Tibial artery (tissue), 4 donors: ENCODE measurements around the gene CALN1.

Experiments
- DNase-seq, 2 donors: peaks; one replicate each; pipeline ENCODE4 v3.0.0-alpha.2; 2019
- H3K27ac ChIP-seq, 2 donors: fragments of 200-600 bp; sonication (generic) in 1 of 2; 1 replicate in 1 of 2; 2 replicates in 1 of 2; pipeline ENCODE4 v1.5.1; 2018 to 2019; ENCODE audit warnings: mild to moderate bottlenecking in 1 of 2
- H3K27me3 ChIP-seq, 2 donors: fragments of 200-600 bp; sonication (generic) in 1 of 2; one replicate each; pipeline versions ENCODE4 v1.5.1 to v1.6.0; 2016 to 2019
- H3K36me3 ChIP-seq, 3 donors: fragments of 200-600 bp; sonication (generic) in 2 of 3; one replicate each; pipeline ENCODE4 v1.5.1; 2016 to 2019; ENCODE audit warnings: mild to moderate bottlenecking in 2 of 3
- H3K4me1 ChIP-seq, 4 donors: fragments of 200-600 bp; sonication (generic) in 2 of 4; 1 replicate in 3 of 4; 2 replicates in 1 of 4; pipeline ENCODE4 v1.5.1; 2016 to 2019
- H3K4me3 ChIP-seq, 2 donors: fragments of 200-600 bp; sonication (generic) in 1 of 2; 1 replicate in 1 of 2; 2 replicates in 1 of 2; pipeline ENCODE4 v1.5.1; 2018 to 2019; ENCODE audit warnings: mild to moderate bottlenecking in 2 of 2
- H3K9me3 ChIP-seq, 3 donors: fragments of 200-600 bp; sonication (generic) in 1 of 3; one replicate each; pipeline ENCODE4 v1.5.1; 2016 to 2019
- intact Hi-C: fragments of 100-400 bp; cut with DNase I; formaldehyde crosslinking; loops from one replicate; pipeline ENCODE4 v1.15.0; 2023; ENCODE audit warnings: low total_unique reads
- TF ChIP-seq, protein P1 (sequence below), 2 experiments: fragments of 200-600 bp in 1 of 2; fragments of 450-650 bp in 1 of 2; IDR thresholded peaks; one replicate each; pipeline ENCODE4 v1.5.1; 2017 to 2019; ENCODE audit warnings: antibody characterized with exemption in 2 of 2, mild to moderate bottlenecking in 1 of 2, moderate library complexity in 1 of 2

CALN1 gene

DNA sequence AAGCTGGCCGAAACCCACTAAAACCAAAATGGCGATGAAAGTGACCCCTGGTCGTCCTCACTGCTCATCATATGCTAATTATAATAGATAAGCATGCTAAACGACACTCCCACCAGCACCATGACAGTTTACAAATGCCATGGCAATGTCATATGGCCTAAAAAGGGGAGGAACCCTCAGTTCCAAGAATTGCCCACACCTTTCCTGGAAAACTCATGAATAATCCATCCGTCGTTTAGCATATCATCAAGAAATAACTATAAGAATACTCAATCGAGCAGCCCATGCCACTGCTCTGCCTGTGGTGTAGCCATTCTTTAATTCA is 422.0 kb downstream of the CALN1 start:
- no peaks in the 10 kb centered on the region for H3K9me3 ChIP-seq
- no peak overlapping the region for H3K4me3 ChIP-seq
- H3K27ac ChIP-seq = no peak overlapping the region
- no peaks in the 10 kb centered on the region for H3K27me3 ChIP-seq
- no peak for DNase-seq
- H3K36me3 ChIP-seq = no peaks in the 10 kb centered on the region
- no peaks in the 10 kb centered on the region for H3K4me1 ChIP-seq
- TF ChIP-seq, protein P1, sequence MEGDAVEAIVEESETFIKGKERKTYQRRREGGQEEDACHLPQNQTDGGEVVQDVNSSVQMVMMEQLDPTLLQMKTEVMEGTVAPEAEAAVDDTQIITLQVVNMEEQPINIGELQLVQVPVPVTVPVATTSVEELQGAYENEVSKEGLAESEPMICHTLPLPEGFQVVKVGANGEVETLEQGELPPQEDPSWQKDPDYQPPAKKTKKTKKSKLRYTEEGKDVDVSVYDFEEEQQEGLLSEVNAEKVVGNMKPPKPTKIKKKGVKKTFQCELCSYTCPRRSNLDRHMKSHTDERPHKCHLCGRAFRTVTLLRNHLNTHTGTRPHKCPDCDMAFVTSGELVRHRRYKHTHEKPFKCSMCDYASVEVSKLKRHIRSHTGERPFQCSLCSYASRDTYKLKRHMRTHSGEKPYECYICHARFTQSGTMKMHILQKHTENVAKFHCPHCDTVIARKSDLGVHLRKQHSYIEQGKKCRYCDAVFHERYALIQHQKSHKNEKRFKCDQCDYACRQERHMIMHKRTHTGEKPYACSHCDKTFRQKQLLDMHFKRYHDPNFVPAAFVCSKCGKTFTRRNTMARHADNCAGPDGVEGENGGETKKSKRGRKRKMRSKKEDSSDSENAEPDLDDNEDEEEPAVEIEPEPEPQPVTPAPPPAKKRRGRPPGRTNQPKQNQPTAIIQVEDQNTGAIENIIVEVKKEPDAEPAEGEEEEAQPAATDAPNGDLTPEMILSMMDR (IDR thresholded peaks at IDR 0.05) = no peak
- intact Hi-C loops = no loop called here

DNA sequence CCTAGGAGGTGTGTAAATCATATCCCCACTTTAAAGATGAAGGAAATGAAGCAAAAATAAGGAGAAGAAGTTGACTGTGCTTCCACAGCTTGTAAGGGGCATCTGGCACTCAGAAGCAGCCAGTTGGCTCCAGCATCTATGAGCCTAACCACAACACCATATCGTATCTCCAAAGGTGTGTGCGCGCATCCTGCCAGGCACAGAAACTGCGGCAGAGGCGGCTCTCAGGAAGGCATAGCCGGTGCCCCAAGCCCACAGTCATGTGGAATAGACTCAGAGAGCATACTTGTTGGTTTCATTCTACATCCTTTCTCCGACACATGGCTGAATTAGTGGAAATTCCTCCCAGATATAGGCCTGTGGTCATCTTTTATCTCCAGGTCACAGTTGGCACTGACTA is 423.9 kb downstream of the CALN1 start:
- no peaks in the 10 kb centered on the region for H3K9me3 ChIP-seq
- no peaks in the 10 kb centered on the region for H3K27me3 ChIP-seq
- H3K4me3 ChIP-seq = no peak overlapping the region
- intact Hi-C loops = no loop called here
- no peak overlapping the region for H3K27ac ChIP-seq
- no peaks in the 10 kb centered on the region for H3K36me3 ChIP-seq
- no peak for DNase-seq
- H3K4me1 ChIP-seq = no peaks in the 10 kb centered on the region
- TF ChIP-seq, protein P1 (IDR thresholded peaks at IDR 0.05) = no peak

DNA sequence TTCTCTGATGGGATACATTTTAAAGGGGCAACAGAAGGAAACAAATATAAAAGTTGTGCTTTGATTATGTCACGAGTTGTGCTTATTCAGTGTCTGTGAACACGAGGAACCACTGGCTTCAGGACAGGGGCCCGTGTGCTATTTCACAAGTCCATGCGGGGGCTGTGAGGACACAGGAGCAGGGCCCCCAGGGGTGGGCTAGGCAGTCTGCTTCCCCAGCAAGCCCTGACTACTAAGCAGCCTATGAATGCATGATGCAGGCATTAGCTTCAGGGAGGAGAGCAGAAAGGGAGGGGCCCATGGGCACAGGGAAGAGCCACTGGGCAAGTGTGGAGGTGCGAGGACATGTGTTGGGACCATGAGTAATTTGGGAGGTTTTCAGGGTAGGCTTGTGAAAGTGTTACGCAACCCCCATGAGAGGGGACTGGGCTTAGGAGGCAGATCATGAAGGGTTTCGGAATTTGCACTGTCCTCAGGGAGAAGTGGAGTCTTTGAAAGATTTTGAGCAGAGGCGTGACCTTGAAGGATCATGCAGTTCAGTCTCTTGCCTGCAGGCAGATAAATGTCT is 424.9 kb downstream of the CALN1 start:
- DNase-seq = no peak
- Histone ChIP-seq H3K36me3 (no peaks in the 10 kb centered on the region), H3K27me3 (no peaks in the 10 kb centered on the region), H3K9me3 (no peaks in the 10 kb centered on the region), H3K4me3 (no peak overlapping the region), H3K27ac (no peak overlapping the region), H3K4me1 (no peaks in the 10 kb centered on the region)
- intact Hi-C loops = no loop called here
- TF ChIP-seq, protein P1 (IDR thresholded peaks at IDR 0.05) = no peak

DNA sequence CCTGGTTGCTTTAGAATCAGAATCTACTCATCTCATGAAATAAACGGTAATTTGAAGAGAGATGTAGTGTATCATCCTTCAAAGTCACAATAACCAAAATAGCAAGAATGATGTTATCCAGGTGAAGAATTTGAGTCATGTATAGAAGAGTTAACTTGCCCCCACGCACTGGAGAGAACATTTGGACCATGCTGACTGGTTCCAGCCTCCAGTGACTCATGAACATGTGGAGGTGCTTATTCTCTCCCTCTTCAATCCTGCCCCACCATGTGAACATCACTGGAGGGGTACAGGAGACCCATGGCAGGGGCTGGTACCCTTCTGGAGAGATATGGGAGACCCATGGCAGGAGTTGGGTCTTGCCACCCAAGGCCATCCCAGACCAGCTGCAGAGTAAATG is 427.8 kb downstream of the CALN1 start:
- DNase-seq = no peak
- no peaks in the 10 kb centered on the region for H3K27me3 ChIP-seq
- no peaks in the 10 kb centered on the region for H3K4me1 ChIP-seq
- no peaks in the 10 kb centered on the region for H3K36me3 ChIP-seq
- H3K9me3 ChIP-seq = no peaks in the 10 kb centered on the region
- H3K4me3 ChIP-seq = no peak overlapping the region
- TF ChIP-seq, protein P1 (IDR thresholded peaks at IDR 0.05) = no peak
- H3K27ac ChIP-seq = no peak overlapping the region
- intact Hi-C loops = no loop called here

DNA sequence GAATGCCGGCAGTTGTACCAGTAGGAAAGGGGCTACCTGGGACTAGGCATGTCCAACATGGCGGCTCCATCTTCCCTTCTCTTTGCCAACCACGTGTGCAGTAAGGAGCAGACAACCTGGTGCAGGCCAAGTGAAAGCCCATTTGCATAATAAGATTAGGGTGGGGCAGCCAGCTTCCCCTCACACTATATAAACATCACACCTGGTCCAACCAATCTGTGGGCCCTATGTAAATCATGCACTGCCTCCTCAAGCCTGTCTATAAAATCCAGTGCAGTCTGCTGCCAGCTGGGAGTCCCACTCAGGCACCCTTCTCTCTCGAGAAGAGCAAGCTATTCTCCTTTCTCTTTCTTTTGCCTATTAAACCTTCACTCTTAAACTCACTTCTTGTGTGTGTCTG is 429.3 kb downstream of the CALN1 start:
- Histone ChIP-seq H3K27ac (no peak overlapping the region), H3K27me3 (no peaks in the 10 kb centered on the region), H3K4me1 (no peaks in the 10 kb centered on the region), H3K4me3 (no peak overlapping the region), H3K9me3 (no peaks in the 10 kb centered on the region), H3K36me3 (no peaks in the 10 kb centered on the region)
- intact Hi-C loops = no loop called here
- no peak for DNase-seq
- TF ChIP-seq, protein P1 (IDR thresholded peaks at IDR 0.05) = no peak

DNA sequence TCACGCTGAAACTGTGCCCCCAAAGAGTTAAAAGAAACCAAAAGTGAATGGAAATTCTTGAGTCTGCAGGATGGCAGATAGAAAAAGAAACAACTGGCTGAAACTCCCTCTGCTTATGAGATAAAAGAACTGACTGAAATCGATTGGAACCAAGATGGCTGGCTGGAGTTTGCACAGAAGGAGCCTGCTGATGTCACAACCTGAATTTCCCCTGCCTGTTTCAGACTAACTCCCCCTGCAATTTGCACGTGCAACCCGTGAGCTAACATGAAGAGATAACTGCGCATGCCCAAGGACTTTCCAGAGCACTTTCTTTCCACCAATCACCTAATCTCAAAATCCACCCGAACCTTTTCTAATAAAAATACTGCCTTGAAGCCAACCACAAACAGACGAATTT is 435.5 kb downstream of the CALN1 start:
- no peaks in the 10 kb centered on the region for H3K4me1 ChIP-seq
- no peak overlapping the region for H3K4me3 ChIP-seq
- DNase-seq = no peak
- H3K27me3 ChIP-seq = no peaks in the 10 kb centered on the region
- TF ChIP-seq, protein P1 (IDR thresholded peaks at IDR 0.05) = no peak
- no peaks in the 10 kb centered on the region for H3K36me3 ChIP-seq
- no peaks in the 10 kb centered on the region for H3K9me3 ChIP-seq
- intact Hi-C loops = no loop called here
- no peak overlapping the region for H3K27ac ChIP-seq
